Measurements from ENCODE around the gene PGLYRP2. TPM values are rescaled to one million over a fixed set of nuclear protein-coding genes. Genes with fewer than 3 reads are reported as not detected.

The PGLYRP2 gene
- total RNA-seq, 1 experiment from 2014 or later: not detected

- TF ChIP-seq POLR2A (IDR thresholded peaks at IDR 0.05; ENCODE audit: borderline replicate concordance, extremely low read depth, insufficient read depth, insufficient read length) (peak; percentile 55), POLR2AphosphoS5 (IDR thresholded peaks at IDR 0.05; ENCODE audit: low read depth, low read length) (0 out of 2 replicates have a peak, but pooled peaks have one; percentile 20), SRF (IDR thresholded peaks at IDR 0.05; ENCODE audit: low read depth) (no peak)
- no peak overlapping the region for H3K9ac ChIP-seq (ENCODE audit: low read length)
- no TSS peak for BruUV-seq (replicated peaks)
- POLR2A ChIA-PET: interaction anchor here (0.7 to 1.9 kb wide), 5 partner anchors 11 to 99 kb away, joined by 3 to 9 read pairs (median 4); partner anchors contain the start of gene AKAP8L
- no peaks in the 10 kb centered on the region for H3K9me2 ChIP-seq (ENCODE audit: insufficient read depth)
- no peaks in the 10 kb centered on the region for H4K20me1 ChIP-seq (ENCODE audit: insufficient read depth)
- H3K9me3 ChIP-seq (ENCODE audit: control insufficient read depth in 1 of 2, insufficient read depth in 1 of 2, low read depth in 1 of 2, low read length in 2 of 2): no peaks in the 10 kb centered on the region
- peak; percentile 91 for DNase-seq (ENCODE audit: low read depth, low spot score)
- H2AFZ ChIP-seq (ENCODE audit: low read depth, low read length, poor library complexity, severe bottlenecking): no peak overlapping the region
- H3K4me3 ChIP-seq (replicated peaks in 1 of 2; ENCODE audit: low read depth in 1 of 2, low read length in 2 of 2): no peak overlapping the region
- H3K36me3 ChIP-seq (ENCODE audit: control insufficient read depth in 1 of 2, insufficient read depth in 2 of 2, low read length in 2 of 2): no peaks in the 10 kb centered on the region
- peak; percentile 77 for ATAC-seq
- peak overlapping the region; percentile 48 for H3K4me2 ChIP-seq (ENCODE audit: low read length)
- intact Hi-C loops (cut with micrococcal nuclease): loop anchor here (10.0 kb wide), 1 partner anchor 102 kb away; no protein-coding TSS in a partner anchor
- H3K79me2 ChIP-seq (ENCODE audit: insufficient read depth, low read length): no peaks in the 10 kb centered on the region
- CTCF ChIA-PET: interaction anchor here (0.7 to 1.4 kb wide), 4 partner anchors 25 to 535 kb away, joined by 3 to 6 read pairs (median 4); no protein-coding TSS in a partner anchor
- peak overlapping the region; percentile 48; the same call in 1 of the 2 replicates for H3K27ac ChIP-seq (ENCODE audit: low read depth, low read length)
- H3K4me1 ChIP-seq (ENCODE audit: control insufficient read depth in 1 of 2, insufficient read depth in 2 of 2, low read length in 2 of 2): peaks cover 15 to 38% of the 10 kb centered on the region in 2 experiments; a peak in 3 of 4 replicates
- H3K27me3 ChIP-seq (ENCODE audit: insufficient read depth, low read length): no peaks in the 10 kb centered on the region
- RAD21 ChIA-PET (ENCODE audit: low non-redundant PET in 1 of 2, low total read pairs in 2 of 2, uncharacterized antibody in 2 of 2, unreplicated experiment in 2 of 2): no interaction called here
Measured at GRCh38 chr19:15452111-15453047, 26.9 kb downstream of the PGLYRP2 start.

GRCh38 chr19:15450528-15450890 is 28.8 kb downstream of the PGLYRP2 start:
- ChIA-PET POLR2A (no interaction called here), CTCF (no interaction called here), RAD21 (ENCODE audit: low non-redundant PET in 1 of 2, low total read pairs in 2 of 2, uncharacterized antibody in 2 of 2, unreplicated experiment in 2 of 2) (no interaction called here)
- Histone ChIP-seq H3K4me1 (ENCODE audit: control insufficient read depth in 1 of 2, insufficient read depth in 2 of 2, low read length in 2 of 2) (peaks cover 15 to 38% of the 10 kb centered on the region in 2 experiments; a peak in 3 of 4 replicates), H3K9me3 (ENCODE audit: control insufficient read depth in 1 of 2, insufficient read depth in 1 of 2, low read depth in 1 of 2, low read length in 2 of 2) (no peaks in the 10 kb centered on the region), H3K36me3 (ENCODE audit: control insufficient read depth in 1 of 2, insufficient read depth in 2 of 2, low read length in 2 of 2) (no peaks in the 10 kb centered on the region), H3K27ac (ENCODE audit: low read depth, low read length) (no peak overlapping the region; the same call in 1 of the 2 replicates), H3K9me2 (ENCODE audit: insufficient read depth) (no peaks in the 10 kb centered on the region), H3K4me3 (replicated peaks in 1 of 2; ENCODE audit: low read depth in 1 of 2, low read length in 2 of 2) (peak overlapping the region in 1 of 2 experiments; percentile 7; a peak in 1 of 4 replicates), H3K27me3 (ENCODE audit: insufficient read depth, low read length) (no peaks in the 10 kb centered on the region), H3K4me2 (ENCODE audit: low read length) (peak overlapping the region; percentile 56), H3K79me2 (ENCODE audit: insufficient read depth, low read length) (no peaks in the 10 kb centered on the region), H4K20me1 (ENCODE audit: insufficient read depth) (no peaks in the 10 kb centered on the region), H3K9ac (ENCODE audit: low read length) (no peak overlapping the region), H2AFZ (ENCODE audit: low read depth, low read length, poor library complexity, severe bottlenecking) (peak overlapping the region; percentile 100)
- no TSS peak for BruUV-seq (replicated peaks)
- intact Hi-C loops (cut with micrococcal nuclease): loop anchor here (10.0 kb wide), 1 partner anchor 104 kb away; no protein-coding TSS in a partner anchor
- DNase-seq (ENCODE audit: low read depth, low spot score) (no peak), ATAC-seq (no peak)
- TF ChIP-seq ATF3 (IDR thresholded peaks at IDR 0.05): no peak
- no peak for TF ChIP-seq RAD21 (IDR thresholded peaks at IDR 0.05; ENCODE audit: low read depth)
- no peak for TF ChIP-seq POLR2A (IDR thresholded peaks at IDR 0.05; ENCODE audit: borderline replicate concordance, extremely low read depth, insufficient read depth, insufficient read length)
- TF ChIP-seq MAX (IDR thresholded peaks at IDR 0.05): no peak
- no peak for TF ChIP-seq EZH2 (IDR thresholded peaks at IDR 0.05)
- no peak for TF ChIP-seq ZNF274 (IDR thresholded peaks at IDR 0.05; ENCODE audit: low read depth, low read length)
- TF ChIP-seq SIN3A (IDR thresholded peaks at IDR 0.05; ENCODE audit: low read depth): no peak
- no peak for TF ChIP-seq TCF7L2 (IDR thresholded peaks at IDR 0.05; ENCODE audit: borderline replicate concordance, extremely low read depth, insufficient read depth, insufficient read length)
- no peak for TF ChIP-seq CEBPB (IDR thresholded peaks at IDR 0.05; ENCODE audit: low read depth)
- no peak for TF ChIP-seq SP1 (IDR thresholded peaks at IDR 0.05; ENCODE audit: low read depth)
- no peak for TF ChIP-seq YY1 (IDR thresholded peaks at IDR 0.05; ENCODE audit: extremely low read depth, insufficient replicate concordance, low read depth, low read length)
- TF ChIP-seq CBX3 (IDR thresholded peaks at IDR 0.05; ENCODE audit: low read depth): no peak
- TF ChIP-seq POLR2AphosphoS5 (IDR thresholded peaks at IDR 0.05; ENCODE audit: low read depth, low read length): no peak
- TF ChIP-seq ZFX (IDR thresholded peaks at IDR 0.05): no peak
- TF ChIP-seq CTCF (IDR thresholded peaks at IDR 0.05 in 2 of 3, conservative IDR thresholded peaks at IDR 0.05 in 1 of 3; ENCODE audit: borderline replicate concordance in 1 of 3, insufficient read depth in 1 of 3, low read depth in 2 of 3, low read length in 2 of 3): no peak
